ENCODE data around the gene CDKN2AIPNL.
"Not testable (repeated sequence)": the region's sequence is repeated elsewhere in the genome, so short reads cannot be mapped to it uniquely, and the experiment has no call there.

CDKN2AIPNL gene

GRCh38 chr5:134437847-134438581 is 26.3 kb upstream of the CDKN2AIPNL start:
- no peak for DNase-seq

GRCh38 chr5:134437340-134437846 is 25.7 kb upstream of the CDKN2AIPNL start:
- DNase-seq, result no peak

GRCh38 chr5:134436523-134437339 is 25.1 kb upstream of the CDKN2AIPNL start:
- peak; percentile 81 for DNase-seq

GRCh38 chr5:134435560-134435959 is 23.9 kb upstream of the CDKN2AIPNL start:
- no peak for DNase-seq

GRCh38 chr5:134432677-134433359 is 21.1 kb upstream of the CDKN2AIPNL start:
- no peak for DNase-seq

GRCh38 chr5:134432174-134432573 is 20.5 kb upstream of the CDKN2AIPNL start:
- no peak for DNase-seq

GRCh38 chr5:134430001-134430569 is 18.4 kb upstream of the CDKN2AIPNL start:
- no peak for DNase-seq

GRCh38 chr5:134427540-134428041 is 15.9 kb upstream of the CDKN2AIPNL start:
- DNase-seq, result no peak

- no peak for DNase-seq
Observed at GRCh38 chr5:134426361-134426760, 14.7 kb upstream of the CDKN2AIPNL start.

- DNase-seq, result no peak
Observed at GRCh38 chr5:134423376-134423775, 11.7 kb upstream of the CDKN2AIPNL start.

- DNase-seq, result no peak
Observed at GRCh38 chr5:134422791-134423365, 11.2 kb upstream of the CDKN2AIPNL start.

- not testable (repeated sequence) for DNase-seq
Observed at GRCh38 chr5:134421038-134421437, 9.4 kb upstream of the CDKN2AIPNL start.

GRCh38 chr5:134420343-134420742 is 8.7 kb upstream of the CDKN2AIPNL start:
- no peak for DNase-seq

GRCh38 chr5:134418958-134419357 is 7.3 kb upstream of the CDKN2AIPNL start:
- no peak for DNase-seq

- no peak for DNase-seq
Observed at GRCh38 chr5:134417707-134418106, 6.0 kb upstream of the CDKN2AIPNL start.

- no peak for DNase-seq
Observed at GRCh38 chr5:134413046-134413445, 1.4 kb upstream of the CDKN2AIPNL start.

GRCh38 chr5:134411228-134411545 is 494 bp downstream of the CDKN2AIPNL start:
- DNase-seq, result no peak

GRCh38 chr5:134410822-134411221 is 859 bp downstream of the CDKN2AIPNL start:
- no peak for DNase-seq

- DNase-seq, result no peak
Observed at GRCh38 chr5:134409321-134409720, 2.4 kb downstream of the CDKN2AIPNL start.

GRCh38 chr5:134406390-134406789 is 5.3 kb downstream of the CDKN2AIPNL start:
- DNase-seq, result no peak

- no peak for DNase-seq
Observed at GRCh38 chr5:134403951-134404350, 7.7 kb downstream of the CDKN2AIPNL start.

GRCh38 chr5:134398609-134399155 is 13.0 kb downstream of the CDKN2AIPNL start:
- no peak for DNase-seq

All from CD4-positive, alpha-beta T cell treated with Interleukin-15 for 1 hour (primary cell).